HG03354 (cell line): ENCODE results near the gene PDK2.

Source experiments
- ATAC-seq: cut with Tn5 transposase; IDR thresholded peaks from one replicate; pipeline ENCODE4 v1.9.1; 2021; ENCODE audit warnings: mild to moderate bottlenecking; ENCODE audit not compliant: unreplicated experiment, poor library complexity, severe bottlenecking

PDK2 gene

DNA sequence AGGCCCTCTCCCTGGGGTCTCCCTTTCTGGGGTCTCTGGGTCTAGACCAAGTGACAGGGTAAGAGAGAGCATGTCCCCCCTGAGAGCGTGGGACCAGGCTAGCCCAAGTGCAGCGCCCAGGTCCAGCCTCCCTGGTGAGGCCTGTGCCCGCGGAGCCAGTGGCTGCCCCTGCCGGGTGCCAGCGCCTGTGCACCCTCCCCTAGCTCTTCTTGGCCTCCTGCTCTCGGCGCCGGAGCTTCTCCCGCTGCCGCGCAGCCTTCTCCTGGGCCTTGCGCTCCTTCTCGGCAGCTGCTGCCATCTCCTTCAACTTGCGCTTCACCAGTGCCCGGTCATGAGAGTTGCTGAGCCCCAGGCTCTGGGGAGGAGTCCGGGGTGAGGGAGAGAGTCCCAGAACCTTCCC lies 17.5 kb downstream of the PDK2 start:
- ATAC-seq, result no peak

GRCh38 chr17:50113624-50114320 lies 18.6 kb downstream of the PDK2 start:
- ATAC-seq, result no peak

GRCh38 chr17:50114401-50114800 lies 19.2 kb downstream of the PDK2 start:
- no peak for ATAC-seq

DNA sequence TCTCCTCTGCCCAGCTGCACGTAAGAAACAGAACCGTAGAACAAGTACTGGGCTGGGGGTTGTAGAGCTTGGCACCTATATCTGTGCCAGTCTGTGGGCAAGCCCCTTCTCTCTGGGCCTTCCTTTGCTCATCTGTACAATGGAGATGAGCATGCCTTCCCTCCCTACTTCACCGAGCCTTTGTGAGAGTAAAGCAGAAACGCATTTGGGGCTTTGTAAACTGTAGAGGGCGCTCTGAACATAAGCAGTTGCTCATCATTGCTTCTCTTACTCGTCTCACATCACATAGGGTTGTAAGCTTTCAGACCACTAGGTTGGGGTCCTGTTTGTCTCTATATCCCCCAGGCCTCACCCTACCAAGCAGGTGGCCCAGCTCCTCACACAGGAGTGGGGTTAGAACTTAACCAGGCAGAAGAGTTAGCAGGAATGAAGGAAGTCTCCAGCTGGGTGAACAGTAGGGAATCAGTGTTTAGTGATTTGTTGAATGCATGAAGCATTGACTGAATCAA lies 19.8 kb downstream of the PDK2 start:
- no peak for ATAC-seq

GRCh38 chr17:50115756-50116155 lies 20.6 kb downstream of the PDK2 start:
- ATAC-seq, result no peak

GRCh38 chr17:50117202-50118051 lies 22.3 kb downstream of the PDK2 start:
- peak; percentile 67 for ATAC-seq

DNA sequence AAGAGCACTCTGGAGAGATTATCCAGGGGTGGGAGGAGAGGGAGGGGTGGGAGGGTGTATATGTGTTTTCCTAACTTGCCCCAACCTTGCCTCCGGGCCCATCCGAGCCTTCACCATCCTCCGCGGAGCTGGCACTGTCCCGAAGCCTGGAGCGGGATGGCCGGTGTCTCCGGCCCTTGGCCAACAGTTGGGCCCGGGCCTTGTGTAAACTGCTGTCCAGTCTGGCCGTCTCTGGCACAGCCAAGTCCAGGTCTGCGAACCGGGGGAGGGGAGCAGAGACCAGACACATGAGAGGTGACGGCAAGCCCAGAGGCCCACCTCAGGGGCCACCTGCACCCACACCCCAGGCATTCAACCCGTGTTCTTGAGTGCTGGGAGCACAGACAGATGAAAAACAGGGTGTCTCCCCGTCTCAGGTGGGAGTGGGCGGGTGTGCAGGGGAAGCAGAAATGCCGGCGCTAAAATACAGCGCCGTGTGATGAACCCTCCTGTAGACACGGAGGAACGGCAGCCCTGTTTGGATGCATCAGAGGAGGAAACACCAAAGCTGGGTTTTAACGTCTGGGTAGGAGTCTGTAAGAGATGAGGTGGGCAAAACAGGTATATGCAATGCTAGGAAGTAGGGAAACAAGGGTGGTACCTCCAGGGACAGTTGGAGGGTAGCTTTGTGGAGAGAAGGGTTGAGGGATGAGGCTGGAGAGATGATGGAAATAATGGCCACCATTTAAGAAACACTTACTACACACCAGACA lies 23.1 kb downstream of the PDK2 start:
- ATAC-seq, result no peak

DNA sequence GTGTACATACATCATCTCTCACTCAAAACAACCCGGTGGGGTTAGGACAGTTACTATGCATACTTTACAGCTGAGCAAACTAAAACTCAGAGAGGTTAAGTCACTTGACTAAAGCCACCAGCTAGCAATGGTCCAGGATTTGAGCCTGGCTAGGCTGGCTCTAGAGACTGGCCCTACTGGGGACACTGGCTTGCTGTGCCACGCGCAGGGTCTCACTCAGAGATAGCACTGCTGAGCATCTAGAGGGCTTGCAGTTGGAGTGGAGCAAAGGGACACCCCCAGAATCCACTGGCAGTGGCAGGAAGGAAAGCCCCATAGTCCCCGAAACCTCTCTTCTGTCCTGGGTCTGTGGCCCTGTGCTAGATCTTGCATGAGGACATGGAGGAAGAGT lies 23.7 kb downstream of the PDK2 start:
- ATAC-seq, result no peak

DNA sequence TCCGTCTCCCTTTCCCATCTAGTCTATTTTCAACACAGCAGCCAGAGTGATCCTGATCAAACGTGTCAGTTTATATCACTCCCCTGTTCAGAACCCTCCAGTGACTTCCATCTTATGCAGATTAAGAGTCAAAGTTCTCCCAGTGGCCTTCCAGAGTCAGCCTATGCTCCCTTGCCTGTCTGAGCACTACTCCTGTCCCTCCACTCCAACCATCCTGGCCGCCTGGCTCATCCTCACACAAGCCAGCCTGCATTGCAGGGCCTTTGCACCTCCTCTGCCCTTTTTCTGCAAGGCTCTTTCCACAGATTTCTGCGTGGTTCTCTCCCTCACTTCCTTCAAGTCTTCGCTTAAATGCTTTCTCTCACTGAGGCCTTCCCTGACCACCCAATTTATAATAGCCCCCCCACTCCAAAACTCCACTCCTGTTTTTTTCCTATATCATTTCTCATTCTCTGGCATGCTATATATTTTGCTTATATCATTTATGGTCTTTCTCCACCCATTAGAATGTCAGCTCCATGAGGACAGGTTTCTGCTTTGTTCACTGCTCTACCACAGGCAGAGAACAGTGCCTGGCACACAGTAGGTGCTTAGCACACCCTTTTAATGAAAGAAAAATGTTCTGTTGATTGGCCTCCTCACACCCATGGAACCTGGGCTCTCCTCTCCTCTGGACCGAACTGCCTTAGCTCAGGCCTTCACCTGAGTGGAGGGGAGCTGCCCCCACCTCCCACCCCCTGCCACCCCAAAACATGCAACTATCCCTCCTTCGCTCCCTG lies 25.5 kb downstream of the PDK2 start:
- no peak for ATAC-seq

- ATAC-seq, result no peak
These were observed 27.8 kb downstream of the PDK2 start for GRCh38 chr17:50122945-50123344.

DNA sequence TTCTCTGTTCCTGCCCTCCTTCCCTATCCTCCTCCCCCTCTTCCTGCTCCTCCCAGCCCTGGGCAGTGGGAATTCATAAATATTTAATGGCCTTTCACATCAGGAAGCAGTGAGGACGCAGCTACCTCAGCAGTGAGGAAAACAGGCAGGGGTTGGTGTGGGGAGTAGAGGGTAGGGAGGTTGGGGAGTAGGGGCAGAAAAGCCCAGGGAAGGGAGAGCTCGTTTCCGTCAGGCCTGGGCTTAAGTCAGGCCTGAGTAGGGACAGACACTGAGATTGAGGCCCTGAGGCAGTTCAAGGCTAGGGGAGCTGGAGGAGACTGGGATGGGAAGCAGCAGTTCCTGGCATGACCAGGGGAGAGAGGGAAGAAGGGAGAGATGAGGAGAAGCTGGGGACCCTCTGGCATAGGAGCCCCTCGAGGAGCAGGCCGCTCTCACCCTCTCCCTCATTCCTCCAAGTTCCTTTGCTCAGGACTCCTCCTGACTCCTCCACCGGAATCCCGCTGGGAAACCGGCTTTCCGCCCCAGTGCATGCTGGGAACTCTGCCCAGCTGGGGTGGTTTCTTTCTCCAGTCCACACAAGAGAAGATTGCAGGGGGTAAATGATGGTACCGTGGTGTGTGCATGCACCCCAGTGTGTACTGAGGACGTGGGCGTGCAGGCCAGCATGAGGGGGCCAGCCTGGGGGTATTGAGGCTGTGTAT lies 28.6 kb downstream of the PDK2 start:
- ATAC-seq, result no peak

DNA sequence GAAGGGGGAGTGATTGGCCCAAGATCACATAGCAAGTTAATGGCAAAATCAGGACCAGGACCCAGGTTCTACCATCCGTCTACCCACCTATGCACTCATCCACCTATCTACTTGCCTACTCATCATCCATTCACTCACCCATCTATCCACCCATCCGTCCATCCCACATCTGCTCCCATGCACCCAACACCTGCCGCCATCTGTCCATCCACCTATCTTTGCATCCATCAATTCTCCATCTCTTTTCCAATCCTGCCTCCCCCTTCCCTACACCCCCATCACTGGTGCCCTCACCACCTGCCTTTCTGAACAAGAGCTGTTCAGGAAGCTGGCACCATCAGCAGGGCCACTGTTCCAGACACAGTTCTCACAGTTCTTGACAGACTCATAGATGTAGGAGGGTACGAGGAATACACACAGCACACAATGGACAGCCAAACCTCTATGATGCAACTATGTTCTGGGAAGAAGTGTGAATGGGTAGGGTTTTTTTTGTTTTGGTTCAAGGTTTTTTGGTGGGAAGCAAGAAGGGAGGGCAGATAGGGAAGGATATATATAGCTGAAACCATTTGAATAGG lies 30.4 kb downstream of the PDK2 start:
- ATAC-seq, result no peak

GRCh38 chr17:50127697-50128361 lies 32.7 kb downstream of the PDK2 start:
- no peak for ATAC-seq

- ATAC-seq, result no peak
These were observed 33.5 kb downstream of the PDK2 start for GRCh38 chr17:50128441-50129352.

- ATAC-seq, result no peak
These were observed 34.2 kb downstream of the PDK2 start for GRCh38 chr17:50129353-50129727.

DNA sequence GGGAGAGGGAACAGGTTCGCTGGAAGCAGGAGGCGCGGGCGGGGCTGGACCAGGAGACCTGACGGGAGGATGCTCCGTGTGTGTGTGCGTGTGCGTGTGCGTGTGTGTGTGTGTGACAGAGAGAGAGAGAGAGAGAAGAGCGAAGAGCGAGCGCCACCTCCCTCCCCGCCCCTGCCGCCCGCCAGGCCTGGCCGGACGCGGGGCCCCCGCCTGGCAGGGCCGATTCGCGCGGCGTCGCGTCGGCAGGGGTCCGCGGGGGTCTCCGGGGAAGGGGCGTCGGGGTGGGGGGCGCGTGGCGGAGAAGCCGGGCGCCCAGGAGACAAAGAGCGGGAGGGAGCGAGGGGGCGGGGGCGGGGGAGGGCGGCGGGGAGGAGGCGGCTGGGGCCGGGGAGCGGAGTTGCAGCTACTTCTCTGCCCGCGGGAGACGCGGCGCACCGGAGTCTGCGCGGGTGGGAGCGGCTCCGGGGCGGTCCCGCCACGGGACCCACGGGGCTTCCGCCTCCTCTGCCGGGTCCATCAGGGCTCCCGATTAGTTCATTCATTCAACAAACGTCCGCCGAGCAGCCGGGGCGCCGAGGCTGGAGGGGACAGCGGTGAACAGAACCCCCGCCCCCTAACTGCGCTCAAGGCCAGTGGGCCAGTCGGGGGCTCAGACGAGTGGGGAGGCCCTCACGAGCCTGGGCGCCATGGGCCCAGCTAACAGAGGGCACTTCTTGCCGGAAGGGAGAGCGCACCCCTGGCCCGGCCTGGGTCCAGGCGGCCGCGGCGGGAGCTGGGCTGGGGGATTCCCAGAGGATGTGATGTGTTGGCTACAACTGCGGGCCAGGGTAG lies 34.8 kb downstream of the PDK2 start, which contains the start of gene SAMD14:
SAMD14 (minus strand) TSS at position 433 of the 831 bp plus-strand sequence. CDS start 5,201 bp downstream, outside the sequence.
- ATAC-seq, result no peak
